Measurements from ENCODE around the gene CDK14.

- no peak for TF ChIP-seq CTCF (IDR thresholded peaks at IDR 0.05; ENCODE audit: low read depth, low read length)
- TF ChIP-seq EZH2phosphoT487 (IDR thresholded peaks at IDR 0.05; ENCODE audit: low read depth) = no peak
Measured at GRCh38 chr7:90896458-90896857, 300.3 kb downstream of the CDK14 start.

All from OCI-LY3 (cell line).